A673 (cell line): ENCODE measurements around the gene PKM. TPM values are rescaled to one million over a fixed set of nuclear protein-coding genes. Genes with fewer than 3 reads are reported as not detected.

Experiments used
- BruUV-seq: library from RNA; stranded (reverse); fragments of 400-500 nt; replicated peaks from 2 replicates; lab custom pipeline; 2021; lab: Mats Ljungman, UMichigan
- CTCF ChIA-PET: fragments of 300-600 bp; sonication (Branson Sonifier 250); formaldehyde crosslinking; loops from one replicate; lab custom pipeline; 2022; ENCODE audit warnings: antibody characterized with exemption; lab: Charles Lee
- POLR2A ChIA-PET: fragments of 300-600 bp; sonication (Branson Sonifier 250); formaldehyde crosslinking; loops from one replicate; lab custom pipeline; 2022; ENCODE audit warnings: antibody characterized with exemption; ENCODE audit not compliant: low non-redundant PET; lab: Charles Lee
- DNase-seq: peaks from one replicate; pipeline ENCODE4 v3.0.0-alpha.2; 2015; ENCODE audit warnings: low spot score
- H3K27ac ChIP-seq: fragments of 200-600 bp; sonication (generic); 2 replicates; pipeline ENCODE4 v1.5.1; 2016; ENCODE audit warnings: mixed run types, low read depth, mild to moderate bottlenecking, mixed read lengths, antibody characterized with exemption, low read length; ENCODE audit not compliant: poor library complexity, severe bottlenecking
- H3K27me3 ChIP-seq: fragments of 200-600 bp; sonication (generic); replicated peaks from 2 replicates; pipeline ENCODE4 v1.6.1; 2017; ENCODE audit warnings: mixed run types, low read depth, mild to moderate bottlenecking, mixed read lengths, antibody characterized with exemption, low read length; ENCODE audit not compliant: insufficient read depth, poor library complexity
- H3K36me3 ChIP-seq: fragments of 200-600 bp; sonication (generic); 2 replicates; pipeline ENCODE4 v1.6.1; 2016; ENCODE audit warnings: mixed run types, mild to moderate bottlenecking, mixed read lengths, antibody characterized with exemption, low read length; ENCODE audit not compliant: insufficient read depth, poor library complexity, severe bottlenecking
- H3K4me1 ChIP-seq: fragments of 200-600 bp; sonication (generic); 2 replicates; pipeline ENCODE4 v1.6.1; 2017; ENCODE audit warnings: mixed run types, mild to moderate bottlenecking, mixed read lengths, antibody characterized with exemption, low read length; ENCODE audit not compliant: insufficient read depth, poor library complexity, severe bottlenecking
- H3K4me3 ChIP-seq: fragments of 200-600 bp; sonication (generic); 2 replicates; pipeline ENCODE4 v1.5.1; 2016; ENCODE audit warnings: low read depth, mixed run types, mild to moderate bottlenecking, mixed read lengths, low read length; ENCODE audit not compliant: poor library complexity, severe bottlenecking
- H3K9me3 ChIP-seq: fragments of 200-600 bp; sonication (generic); 2 replicates; pipeline ENCODE4 v1.6.1; 2016; ENCODE audit warnings: mixed run types, low read depth, mild to moderate bottlenecking, mixed read lengths, antibody characterized with exemption, low read length; ENCODE audit not compliant: poor library complexity, severe bottlenecking
- EZH2 ChIP-seq: fragments of 200-600 bp; sonication (generic); IDR thresholded peaks from 2 replicates; pipeline ENCODE4 v1.6.1; 2017; ENCODE audit warnings: borderline replicate concordance, low read depth, mild to moderate bottlenecking, mixed read lengths, antibody characterized with exemption, low read length; ENCODE audit not compliant: poor library complexity, severe bottlenecking
- intact Hi-C: fragments of 100-400 bp; cut with micrococcal nuclease; formaldehyde crosslinking; loops from one replicate; pipeline ENCODE4 v1.10.0; 2022; ENCODE audit not compliant: unreplicated experiment
- total RNA-seq: library from RNA; stranded (reverse); gene quantifications from 2 replicates; pipeline ENCODE4 v1.2.3, GENCODE V29; 2021
- TF ChIP-seq, protein P1 (sequence below): fragments of 300-800, 200-600 bp; sonication (generic); conservative IDR thresholded peaks from 2 replicates; pipeline ENCODE4 v1.5.1; 2017; ENCODE audit warnings: low read depth, mild to moderate bottlenecking, antibody characterized with exemption, low read length, moderate library complexity, mixed read lengths

The PKM gene
- total RNA-seq, 1 experiment from 2014 or later, result 1,955 TPM

DNA sequence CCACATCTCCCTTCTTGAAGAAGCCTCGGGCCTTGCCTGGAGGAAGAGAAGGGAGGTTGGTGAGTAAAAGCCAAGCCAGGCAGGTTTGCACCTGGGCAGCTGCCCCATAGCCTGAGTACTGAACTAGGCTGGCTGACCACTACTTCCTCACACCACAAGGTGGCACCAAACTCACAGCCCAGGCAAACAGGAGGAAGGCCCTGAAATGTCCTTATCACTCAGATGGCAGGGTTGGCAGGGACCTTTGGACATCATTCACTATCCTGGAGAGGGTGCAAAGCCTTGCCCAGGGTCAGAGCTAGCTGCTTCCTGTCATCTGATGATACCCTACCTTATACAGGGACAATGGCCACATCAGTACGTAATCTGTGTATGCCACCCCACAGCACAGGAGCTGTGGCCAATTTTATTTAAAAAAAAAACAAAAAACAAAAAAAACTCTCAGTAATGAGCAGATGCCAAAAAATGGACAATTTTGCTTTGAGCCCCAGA lies 31.2 kb downstream of the PKM start:
- intact Hi-C loops, result loop anchor here (5.0 kb wide), 1 partner anchor 88 kb away; no protein-coding TSS in a partner anchor

DNA sequence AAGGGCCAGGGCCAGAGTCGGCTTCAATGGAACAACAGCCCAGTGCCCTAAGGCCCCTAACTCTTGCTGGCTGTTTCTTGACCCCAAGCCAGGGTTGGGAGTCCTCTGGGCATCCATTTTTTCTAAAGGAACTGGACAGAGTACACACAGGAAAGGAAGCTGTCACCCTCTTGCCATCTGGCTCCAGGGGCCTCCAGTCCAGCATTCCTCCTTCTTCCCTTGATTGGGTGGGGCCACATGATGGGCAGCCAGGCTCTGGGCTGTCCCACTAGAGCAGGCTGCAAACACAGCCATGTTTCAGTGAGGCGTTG lies 31.8 kb downstream of the PKM start:
- no peaks in the 10 kb centered on the region for H3K9me3 ChIP-seq
- CTCF ChIA-PET, result interaction anchor here (0.7 kb wide), 1 partner anchor 1320 kb away, joined by 3 read pairs; no protein-coding TSS in a partner anchor
- DNase-seq, result no peak
- H3K36me3 ChIP-seq, result peaks cover 63% of the 10 kb centered on the region
- intact Hi-C loops, result loop anchor here (5.0 kb wide), 1 partner anchor 88 kb away; no protein-coding TSS in a partner anchor
- no peaks in the 10 kb centered on the region for H3K4me1 ChIP-seq
- H3K4me3 ChIP-seq, result no peak overlapping the region
- POLR2A ChIA-PET, result no interaction called here
- TF ChIP-seq, protein P1, sequence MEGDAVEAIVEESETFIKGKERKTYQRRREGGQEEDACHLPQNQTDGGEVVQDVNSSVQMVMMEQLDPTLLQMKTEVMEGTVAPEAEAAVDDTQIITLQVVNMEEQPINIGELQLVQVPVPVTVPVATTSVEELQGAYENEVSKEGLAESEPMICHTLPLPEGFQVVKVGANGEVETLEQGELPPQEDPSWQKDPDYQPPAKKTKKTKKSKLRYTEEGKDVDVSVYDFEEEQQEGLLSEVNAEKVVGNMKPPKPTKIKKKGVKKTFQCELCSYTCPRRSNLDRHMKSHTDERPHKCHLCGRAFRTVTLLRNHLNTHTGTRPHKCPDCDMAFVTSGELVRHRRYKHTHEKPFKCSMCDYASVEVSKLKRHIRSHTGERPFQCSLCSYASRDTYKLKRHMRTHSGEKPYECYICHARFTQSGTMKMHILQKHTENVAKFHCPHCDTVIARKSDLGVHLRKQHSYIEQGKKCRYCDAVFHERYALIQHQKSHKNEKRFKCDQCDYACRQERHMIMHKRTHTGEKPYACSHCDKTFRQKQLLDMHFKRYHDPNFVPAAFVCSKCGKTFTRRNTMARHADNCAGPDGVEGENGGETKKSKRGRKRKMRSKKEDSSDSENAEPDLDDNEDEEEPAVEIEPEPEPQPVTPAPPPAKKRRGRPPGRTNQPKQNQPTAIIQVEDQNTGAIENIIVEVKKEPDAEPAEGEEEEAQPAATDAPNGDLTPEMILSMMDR, result no peak
- TF ChIP-seq EZH2, result no peak
- H3K27me3 ChIP-seq, result no peaks in the 10 kb centered on the region
- H3K27ac ChIP-seq, result no peak overlapping the region
- BruUV-seq, result TSS peak; percentile 100

More for the DNA sequence above, 31.2 kb downstream of the PKM start:
- TF ChIP-seq, protein P1, result peak; percentile 83
- no peak for TF ChIP-seq EZH2
- ChIA-PET POLR2A (no interaction called here), CTCF (interaction anchor here (0.5 kb wide), 1 partner anchor 141 kb away, joined by 5 read pairs; no protein-coding TSS in a partner anchor)
- no peaks in the 10 kb centered on the region for H3K27me3 ChIP-seq
- H3K27ac ChIP-seq, result no peak overlapping the region
- H3K9me3 ChIP-seq, result no peaks in the 10 kb centered on the region
- peak; percentile 77 for DNase-seq
- no peak overlapping the region for H3K4me3 ChIP-seq
- BruUV-seq, result no TSS peak
- peaks cover 69% of the 10 kb centered on the region for H3K36me3 ChIP-seq
- no peaks in the 10 kb centered on the region for H3K4me1 ChIP-seq

DNA sequence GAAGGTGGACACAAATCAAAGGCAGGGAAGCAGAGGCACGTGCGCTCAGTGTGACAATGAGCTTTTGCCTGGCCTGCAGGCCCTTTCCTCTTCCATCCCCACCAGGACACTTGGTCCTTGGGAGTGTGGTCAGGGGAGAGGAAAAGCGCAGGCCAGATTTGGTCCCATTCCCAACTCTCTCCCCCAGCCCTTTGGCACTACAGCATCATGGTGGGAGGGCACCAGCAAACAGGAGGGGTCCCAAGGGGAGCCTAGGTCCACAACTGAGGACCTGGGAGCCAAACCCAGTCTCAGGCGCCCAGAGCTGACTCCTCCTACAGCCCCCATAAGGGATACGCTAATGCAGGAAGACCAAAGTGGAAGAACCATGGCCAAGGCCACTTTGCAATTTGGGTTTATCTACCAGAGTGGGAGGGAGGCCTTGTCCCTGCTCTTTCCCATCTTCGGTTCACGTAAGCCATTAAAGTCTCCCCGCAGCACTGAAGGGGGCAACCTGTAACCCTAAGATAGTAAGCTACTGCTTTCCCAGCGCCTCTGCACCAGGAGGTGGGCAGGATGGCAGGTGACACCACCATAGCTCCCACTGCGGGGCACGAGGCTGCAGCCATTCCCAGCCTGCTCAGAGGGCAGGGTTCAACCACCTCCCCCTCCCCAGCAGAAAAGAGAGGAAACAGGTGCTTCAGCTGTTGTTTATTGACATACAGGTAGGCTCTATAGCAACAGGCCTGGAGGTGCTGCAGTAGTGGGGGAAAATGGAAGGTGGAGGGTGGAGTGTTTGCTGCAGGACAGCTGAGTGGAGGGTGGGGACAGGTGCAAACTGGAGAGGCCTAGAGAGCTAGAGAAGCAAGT lies 32.4 kb downstream of the PKM start:
- no TSS peak for BruUV-seq
- Histone ChIP-seq H3K27me3 (no peaks in the 10 kb centered on the region), H3K36me3 (peaks cover 57% of the 10 kb centered on the region), H3K4me1 (no peaks in the 10 kb centered on the region), H3K9me3 (no peaks in the 10 kb centered on the region), H3K27ac (no peak overlapping the region), H3K4me3 (no peak overlapping the region)
- TF ChIP-seq EZH2, result no peak
- TF ChIP-seq, protein P1, result no peak
- ChIA-PET POLR2A (no interaction called here), CTCF (interaction anchor here (0.7 kb wide), 1 partner anchor 1319 kb away, joined by 3 read pairs; no protein-coding TSS in a partner anchor)
- no peak for DNase-seq
- intact Hi-C loops, result loop anchor here (5.0 kb wide), 1 partner anchor 89 kb away; no protein-coding TSS in a partner anchor
